HepG2 (cell line): ENCODE results near the gene OBSL1. TPM values are rescaled to one million over a fixed set of nuclear protein-coding genes. Genes with fewer than 3 reads are reported as not detected.

Source experiments
- AKAP8 ChIP-seq: sonication (generic); formaldehyde crosslinking; IDR thresholded peaks from 2 replicates; pipeline ENCODE4 v1.5.1; 2020; ENCODE audit warnings: mild to moderate bottlenecking, missing genetic modification reagents
- EEA1 ChIP-seq: sonication (generic); formaldehyde crosslinking; IDR thresholded peaks from 2 replicates; pipeline ENCODE4 v1.5.1; 2020; ENCODE audit warnings: mild to moderate bottlenecking, missing genetic modification reagents, borderline replicate concordance
- ETV5 ChIP-seq: IDR thresholded peaks from 2 replicates; pipeline ENCODE4 v1.6.1; 2018; ENCODE audit warnings: missing biosample characterization, missing genetic modification reagents, inconsistent platforms, borderline replicate concordance
- GABPA ChIP-seq, 2 experiments: IDR thresholded peaks; 2 replicates each; pipeline ENCODE4 v1.6.1; 2011 to 2016; ENCODE audit warnings: low read depth in 2 of 2, low read length in 1 of 2, missing biosample characterization in 1 of 2, missing genetic modification characterization in 1 of 2
- MAFG ChIP-seq: sonication (generic); formaldehyde crosslinking; IDR thresholded peaks from 2 replicates; pipeline ENCODE4 v1.5.1; 2020; ENCODE audit warnings: mild to moderate bottlenecking, missing genetic modification reagents
- MAFK ChIP-seq, 2 experiments: IDR thresholded peaks in 1 of 2; conservative IDR thresholded peaks in 1 of 2; 2 replicates each; pipeline ENCODE4 v1.6.1; 2011; ENCODE audit warnings: improper control_type of control experiment in 2 of 2, low read length in 2 of 2
- MAZ ChIP-seq, 2 experiments: sonication (generic) in 1 of 2; formaldehyde crosslinking in 1 of 2; IDR thresholded peaks; 2 replicates each; pipeline versions ENCODE4 v1.5.0 to v1.6.1; 2012 to 2020; ENCODE audit warnings: low read depth in 2 of 2, mild to moderate bottlenecking in 2 of 2, borderline replicate concordance in 1 of 2, improper control_type of control experiment in 1 of 2, low read length in 1 of 2, missing genetic modification reagents in 1 of 2, moderate library complexity in 1 of 2
- MED8 ChIP-seq: sonication (generic); formaldehyde crosslinking; IDR thresholded peaks from 2 replicates; pipeline ENCODE4 v1.8.1; 2023; ENCODE audit warnings: mild to moderate bottlenecking, missing genetic modification reagents; ENCODE audit not compliant: insufficient replicate concordance
- NBN ChIP-seq: fragments of 450-650 bp; conservative IDR thresholded peaks from 2 replicates; pipeline ENCODE4 v1.6.1; 2017
- NR2F2 ChIP-seq: IDR thresholded peaks from 2 replicates; pipeline ENCODE4 v1.6.1; 2012; ENCODE audit warnings: low read depth, inconsistent platforms, borderline replicate concordance
- PPARG ChIP-seq: conservative IDR thresholded peaks from 2 replicates; pipeline ENCODE4 v1.6.1; 2016; ENCODE audit warnings: missing biosample characterization, missing genetic modification reagents
- PRMT3 ChIP-seq: sonication (generic); formaldehyde crosslinking; IDR thresholded peaks from 2 replicates; pipeline ENCODE4 v1.8.1; 2022; ENCODE audit warnings: low read depth, mild to moderate bottlenecking, moderate library complexity, missing genetic modification reagents, borderline replicate concordance
- RARA ChIP-seq: IDR thresholded peaks from 2 replicates; pipeline ENCODE4 v1.6.1; 2016; ENCODE audit warnings: missing genetic modification reagents, missing compliant biosample characterization
- TEAD2 ChIP-seq: sonication (generic); formaldehyde crosslinking; IDR thresholded peaks from 2 replicates; pipeline ENCODE4 v1.9.0; 2021; ENCODE audit warnings: missing genetic modification reagents
- ZNF883 ChIP-seq: sonication (generic); formaldehyde crosslinking; IDR thresholded peaks from 2 replicates; pipeline ENCODE4 v1.5.1; 2020; ENCODE audit warnings: mild to moderate bottlenecking, missing genetic modification reagents; ENCODE audit errors: not compliant biosample characterization
- ZNF891 ChIP-seq: sonication (generic); formaldehyde crosslinking; IDR thresholded peaks from 2 replicates; pipeline ENCODE4 v1.5.0; 2020; ENCODE audit warnings: mild to moderate bottlenecking, missing genetic modification reagents
- polyA plus RNA-seq, 8 experiments: library from polyadenylated mRNA; depleted of rRNA in 3 of 8; stranded (reverse) in 7 of 8; unstranded in 1 of 8; fragments of >200 nt; fragmentation: Illumina TruSeq in 4 of 8; extraction: Trizol in 4 of 8; gene quantifications; 2 replicates each; pipeline versions ENCODE4 v1.2.1 to v1.2.3, GENCODE V29; 2011 to 2016; ENCODE audit warnings: low read depth in 4 of 8, missing spikeins in 1 of 8, mixed read lengths in 1 of 8; ENCODE audit not compliant: insufficient read depth in 1 of 8
- total RNA-seq, 5 experiments: library from RNA; depleted of rRNA; stranded (reverse); fragments of >200 nt; fragmentation: Illumina TruSeq; extraction: Trizol; gene quantifications; 2 replicates each; pipeline ENCODE4 v1.2.3, GENCODE V29; 2016; ENCODE audit warnings: low read depth in 1 of 5
- TF ChIP-seq, protein P1 (sequence below): sonication (generic); formaldehyde crosslinking; IDR thresholded peaks from 2 replicates; pipeline ENCODE4 v1.4.0; 2020; ENCODE audit warnings: missing genetic modification reagents
- TF ChIP-seq, protein P2 (sequence below): sonication (generic); formaldehyde crosslinking; IDR thresholded peaks from 2 replicates; pipeline ENCODE4 v1.9.0; 2021; ENCODE audit warnings: missing genetic modification reagents, borderline replicate concordance
- TF ChIP-seq, protein P3 (sequence below): sonication (generic); formaldehyde crosslinking; IDR thresholded peaks from 2 replicates; pipeline ENCODE4 v1.8.1; 2023; ENCODE audit warnings: mild to moderate bottlenecking, missing genetic modification reagents
- TF ChIP-seq, protein P4 (sequence below): sonication (generic); formaldehyde crosslinking; IDR thresholded peaks from 2 replicates; pipeline ENCODE4 v1.4.0; 2020; ENCODE audit warnings: missing genetic modification reagents, borderline replicate concordance
- TF ChIP-seq, protein P5 (sequence below): sonication (generic); formaldehyde crosslinking; IDR thresholded peaks from 2 replicates; pipeline ENCODE4 v1.8.0; 2022; ENCODE audit warnings: low read depth, missing genetic modification reagents

The OBSL1 gene
- total and polyA plus RNA-seq, 2 of the 13 experiments (the other 11 are each of a cell fraction or from before 2014, with no cell fraction given), result 86.7 to 218 TPM

DNA sequence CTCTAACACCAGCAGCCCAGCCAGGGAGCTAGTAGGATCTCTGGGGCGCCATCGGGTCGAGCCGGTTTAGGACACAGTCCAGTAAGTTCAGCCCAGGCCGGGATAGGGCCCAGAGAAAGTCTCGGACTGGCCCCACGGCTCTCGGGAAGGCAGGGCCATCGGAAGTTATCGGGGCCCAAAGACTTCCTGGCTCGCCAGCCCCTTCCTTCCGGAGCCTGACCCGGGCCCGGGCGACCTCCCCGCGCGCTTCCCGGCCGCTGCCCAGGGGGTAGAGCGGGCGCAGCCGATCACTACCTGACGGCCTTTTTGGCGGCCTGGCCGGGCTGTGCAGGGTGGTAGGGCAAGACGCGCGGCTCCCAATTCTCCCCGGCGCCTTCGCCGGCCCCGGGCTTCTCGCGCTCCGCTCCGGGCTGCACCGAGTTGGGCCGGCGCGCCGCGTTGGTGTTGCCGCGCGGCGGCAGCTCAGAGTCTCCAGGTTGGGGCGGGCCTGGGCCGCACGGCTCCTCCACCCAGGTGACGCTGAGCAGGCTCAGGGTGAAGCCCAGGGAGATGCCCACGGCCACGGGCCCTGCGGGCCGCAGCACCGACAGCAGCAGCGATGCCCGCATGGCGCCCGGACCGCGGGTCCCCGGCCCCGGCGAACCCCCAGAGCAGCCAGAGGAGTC is 28.3 kb downstream of the OBSL1 start (continued):
- TF ChIP-seq, protein P1, sequence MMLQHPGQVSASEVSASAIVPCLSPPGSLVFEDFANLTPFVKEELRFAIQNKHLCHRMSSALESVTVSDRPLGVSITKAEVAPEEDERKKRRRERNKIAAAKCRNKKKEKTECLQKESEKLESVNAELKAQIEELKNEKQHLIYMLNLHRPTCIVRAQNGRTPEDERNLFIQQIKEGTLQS (CRISPR knock-in tag), result no peak
- TF ChIP-seq MAFG (no peak), ETV5 (CRISPR knock-in tag) (peak; percentile 76), ZNF891 (CRISPR knock-in tag) (no peak), MAZ (IDR thresholded peaks at IDR 0.05; ENCODE audit: borderline replicate concordance, low read depth, low read length) (no peak), MAZ (CRISPR knock-in tag; IDR thresholded peaks at IDR 0.05; ENCODE audit: low read depth) (no peak), PRMT3 (CRISPR knock-in tag) (no peak), GABPA (IDR thresholded peaks at IDR 0.05; ENCODE audit: low read depth, low read length) (no peak), GABPA (CRISPR knock-in tag; IDR thresholded peaks at IDR 0.05; ENCODE audit: low read depth) (peak; percentile 75), MED8 (CRISPR knock-in tag) (no peak), EEA1 (CRISPR knock-in tag) (peak; percentile 95), TEAD2 (CRISPR knock-in tag) (no peak), AKAP8 (CRISPR knock-in tag) (no peak), NR2F2 (no peak), RARA (CRISPR knock-in tag) (0 out of 2 replicates have a peak, but pooled peaks have one; percentile 16), MAFK (conservative IDR thresholded peaks at IDR 0.05 in 1 of 2, IDR thresholded peaks at IDR 0.05 in 1 of 2; ENCODE audit: low read length in 2 of 2) (no peak), NBN (no peak), ZNF883 (CRISPR knock-in tag) (no peak), PPARG (CRISPR knock-in tag) (0 out of 2 replicates have a peak, but pooled peaks have one; percentile 35)
- TF ChIP-seq, protein P2, sequence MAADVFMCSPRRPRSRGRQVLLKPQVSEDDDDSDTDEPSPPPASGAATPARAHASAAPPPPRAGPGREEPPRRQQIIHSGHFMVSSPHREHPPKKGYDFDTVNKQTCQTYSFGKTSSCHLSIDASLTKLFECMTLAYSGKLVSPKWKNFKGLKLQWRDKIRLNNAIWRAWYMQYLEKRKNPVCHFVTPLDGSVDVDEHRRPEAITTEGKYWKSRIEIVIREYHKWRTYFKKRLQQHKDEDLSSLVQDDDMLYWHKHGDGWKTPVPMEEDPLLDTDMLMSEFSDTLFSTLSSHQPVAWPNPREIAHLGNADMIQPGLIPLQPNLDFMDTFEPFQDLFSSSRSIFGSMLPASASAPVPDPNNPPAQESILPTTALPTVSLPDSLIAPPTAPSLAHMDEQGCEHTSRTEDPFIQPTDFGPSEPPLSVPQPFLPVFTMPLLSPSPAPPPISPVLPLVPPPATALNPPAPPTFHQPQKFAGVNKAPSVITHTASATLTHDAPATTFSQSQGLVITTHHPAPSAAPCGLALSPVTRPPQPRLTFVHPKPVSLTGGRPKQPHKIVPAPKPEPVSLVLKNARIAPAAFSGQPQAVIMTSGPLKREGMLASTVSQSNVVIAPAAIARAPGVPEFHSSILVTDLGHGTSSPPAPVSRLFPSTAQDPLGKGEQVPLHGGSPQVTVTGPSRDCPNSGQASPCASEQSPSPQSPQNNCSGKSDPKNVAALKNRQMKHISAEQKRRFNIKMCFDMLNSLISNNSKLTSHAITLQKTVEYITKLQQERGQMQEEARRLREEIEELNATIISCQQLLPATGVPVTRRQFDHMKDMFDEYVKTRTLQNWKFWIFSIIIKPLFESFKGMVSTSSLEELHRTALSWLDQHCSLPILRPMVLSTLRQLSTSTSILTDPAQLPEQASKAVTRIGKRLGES (CRISPR knock-in tag), result no peak
- TF ChIP-seq, protein P3, sequence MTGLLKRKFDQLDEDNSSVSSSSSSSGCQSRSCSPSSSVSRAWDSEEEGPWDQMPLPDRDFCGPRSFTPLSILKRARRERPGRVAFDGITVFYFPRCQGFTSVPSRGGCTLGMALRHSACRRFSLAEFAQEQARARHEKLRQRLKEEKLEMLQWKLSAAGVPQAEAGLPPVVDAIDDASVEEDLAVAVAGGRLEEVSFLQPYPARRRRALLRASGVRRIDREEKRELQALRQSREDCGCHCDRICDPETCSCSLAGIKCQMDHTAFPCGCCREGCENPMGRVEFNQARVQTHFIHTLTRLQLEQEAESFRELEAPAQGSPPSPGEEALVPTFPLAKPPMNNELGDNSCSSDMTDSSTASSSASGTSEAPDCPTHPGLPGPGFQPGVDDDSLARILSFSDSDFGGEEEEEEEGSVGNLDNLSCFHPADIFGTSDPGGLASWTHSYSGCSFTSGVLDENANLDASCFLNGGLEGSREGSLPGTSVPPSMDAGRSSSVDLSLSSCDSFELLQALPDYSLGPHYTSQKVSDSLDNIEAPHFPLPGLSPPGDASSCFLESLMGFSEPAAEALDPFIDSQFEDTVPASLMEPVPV, result no peak
- TF ChIP-seq, protein P4, sequence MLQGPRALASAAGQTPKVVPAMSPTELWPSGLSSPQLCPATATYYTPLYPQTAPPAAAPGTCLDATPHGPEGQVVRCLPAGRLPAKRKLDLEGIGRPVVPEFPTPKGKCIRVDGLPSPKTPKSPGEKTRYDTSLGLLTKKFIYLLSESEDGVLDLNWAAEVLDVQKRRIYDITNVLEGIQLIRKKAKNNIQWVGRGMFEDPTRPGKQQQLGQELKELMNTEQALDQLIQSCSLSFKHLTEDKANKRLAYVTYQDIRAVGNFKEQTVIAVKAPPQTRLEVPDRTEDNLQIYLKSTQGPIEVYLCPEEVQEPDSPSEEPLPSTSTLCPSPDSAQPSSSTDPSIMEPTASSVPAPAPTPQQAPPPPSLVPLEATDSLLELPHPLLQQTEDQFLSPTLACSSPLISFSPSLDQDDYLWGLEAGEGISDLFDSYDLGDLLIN, result peak; percentile 38; the same call in 1 of the 2 replicates
- TF ChIP-seq, protein P5, sequence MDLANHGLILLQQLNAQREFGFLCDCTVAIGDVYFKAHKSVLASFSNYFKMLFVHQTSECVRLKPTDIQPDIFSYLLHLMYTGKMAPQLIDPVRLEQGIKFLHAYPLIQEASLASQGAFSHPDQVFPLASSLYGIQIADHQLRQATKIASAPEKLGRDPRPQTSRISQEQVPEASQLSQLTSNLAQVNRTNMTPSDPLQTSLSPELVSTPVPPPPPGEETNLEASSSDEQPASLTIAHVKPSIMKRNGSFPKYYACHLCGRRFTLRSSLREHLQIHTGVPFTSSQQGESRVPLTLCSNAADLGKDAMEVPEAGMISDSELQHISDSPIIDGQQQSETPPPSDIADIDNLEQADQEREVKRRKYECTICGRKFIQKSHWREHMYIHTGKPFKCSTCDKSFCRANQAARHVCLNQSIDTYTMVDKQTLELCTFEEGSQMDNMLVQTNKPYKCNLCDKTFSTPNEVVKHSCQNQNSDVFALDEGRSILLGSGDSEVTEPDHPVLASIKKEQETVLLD (CRISPR knock-in tag), result no peak
